ENCODE data around the gene COPS9. TPM values are rescaled to one million over a fixed set of nuclear protein-coding genes. Genes with fewer than 3 reads are reported as not detected.

COPS9 gene
- total RNA-seq, 1 donor from 2014 or later: 109 TPM

GRCh38 chr2:240172071-240172895 is 36.2 kb upstream of the COPS9 start:
- intact Hi-C loops (cut with DNase I): no loop called here
- ATAC-seq (no peak), DNase-seq (no peak)
- Histone ChIP-seq H3K9me3 (no peaks in the 10 kb centered on the region), H3K4me3 (no peak overlapping the region), H3K4me1 (no peaks in the 10 kb centered on the region), H3K27me3 (ENCODE audit: low read depth) (peaks cover 4% of the 10 kb centered on the region), H3K27ac (no peak overlapping the region), H3K36me3 (no peaks in the 10 kb centered on the region)
- TF ChIP-seq CTCF (IDR thresholded peaks at IDR 0.05): no peak

GRCh38 chr2:240170883-240171282 is 34.8 kb upstream of the COPS9 start:
- intact Hi-C loops (cut with DNase I): no loop called here
- Histone ChIP-seq H3K4me3 (no peak overlapping the region), H3K27me3 (ENCODE audit: low read depth) (peaks cover 15% of the 10 kb centered on the region), H3K36me3 (no peaks in the 10 kb centered on the region), H3K27ac (no peak overlapping the region), H3K9me3 (no peaks in the 10 kb centered on the region), H3K4me1 (no peaks in the 10 kb centered on the region)
- no peak for TF ChIP-seq CTCF (IDR thresholded peaks at IDR 0.05)
- DNase-seq: no peak
- ATAC-seq: no peak

- Histone ChIP-seq H3K27me3 (ENCODE audit: low read depth) (peaks cover 15% of the 10 kb centered on the region), H3K4me1 (no peaks in the 10 kb centered on the region), H3K4me3 (no peak overlapping the region), H3K36me3 (no peaks in the 10 kb centered on the region), H3K9me3 (no peaks in the 10 kb centered on the region), H3K27ac (no peak overlapping the region)
- ATAC-seq (no peak), DNase-seq (no peak)
- no peak for TF ChIP-seq CTCF (IDR thresholded peaks at IDR 0.05)
- intact Hi-C loops (cut with DNase I): no loop called here
Observed at GRCh38 chr2:240170354-240170735, 34.2 kb upstream of the COPS9 start.

- Histone ChIP-seq H3K27ac (no peak overlapping the region), H3K4me3 (no peak overlapping the region), H3K27me3 (ENCODE audit: low read depth) (peaks cover 15% of the 10 kb centered on the region), H3K4me1 (no peaks in the 10 kb centered on the region), H3K36me3 (no peaks in the 10 kb centered on the region), H3K9me3 (no peaks in the 10 kb centered on the region)
- no peak for TF ChIP-seq CTCF (IDR thresholded peaks at IDR 0.05)
- no peak for ATAC-seq
- intact Hi-C loops (cut with DNase I): no loop called here
- DNase-seq: no peak
Observed at GRCh38 chr2:240169486-240170353, 33.6 kb upstream of the COPS9 start.

GRCh38 chr2:240168546-240169361 is 32.6 kb upstream of the COPS9 start:
- ATAC-seq: no peak

More at GRCh38 chr2:240168546-240169361, 32.6 kb upstream of the COPS9 start:
- H3K27me3 ChIP-seq (ENCODE audit: low read depth): peaks cover 15% of the 10 kb centered on the region
- H3K9me3 ChIP-seq: no peaks in the 10 kb centered on the region
- no peaks in the 10 kb centered on the region for H3K4me1 ChIP-seq
- no peaks in the 10 kb centered on the region for H3K36me3 ChIP-seq
- intact Hi-C loops (cut with DNase I): no loop called here
- no peak overlapping the region for H3K4me3 ChIP-seq
- no peak for TF ChIP-seq CTCF (IDR thresholded peaks at IDR 0.05)
- H3K27ac ChIP-seq: no peak overlapping the region
- no peak for DNase-seq

Measured in lower lobe of right lung (tissue), 2 donors.